ENCODE measurements around the gene SKOR1.

The SKOR1 gene

DNA sequence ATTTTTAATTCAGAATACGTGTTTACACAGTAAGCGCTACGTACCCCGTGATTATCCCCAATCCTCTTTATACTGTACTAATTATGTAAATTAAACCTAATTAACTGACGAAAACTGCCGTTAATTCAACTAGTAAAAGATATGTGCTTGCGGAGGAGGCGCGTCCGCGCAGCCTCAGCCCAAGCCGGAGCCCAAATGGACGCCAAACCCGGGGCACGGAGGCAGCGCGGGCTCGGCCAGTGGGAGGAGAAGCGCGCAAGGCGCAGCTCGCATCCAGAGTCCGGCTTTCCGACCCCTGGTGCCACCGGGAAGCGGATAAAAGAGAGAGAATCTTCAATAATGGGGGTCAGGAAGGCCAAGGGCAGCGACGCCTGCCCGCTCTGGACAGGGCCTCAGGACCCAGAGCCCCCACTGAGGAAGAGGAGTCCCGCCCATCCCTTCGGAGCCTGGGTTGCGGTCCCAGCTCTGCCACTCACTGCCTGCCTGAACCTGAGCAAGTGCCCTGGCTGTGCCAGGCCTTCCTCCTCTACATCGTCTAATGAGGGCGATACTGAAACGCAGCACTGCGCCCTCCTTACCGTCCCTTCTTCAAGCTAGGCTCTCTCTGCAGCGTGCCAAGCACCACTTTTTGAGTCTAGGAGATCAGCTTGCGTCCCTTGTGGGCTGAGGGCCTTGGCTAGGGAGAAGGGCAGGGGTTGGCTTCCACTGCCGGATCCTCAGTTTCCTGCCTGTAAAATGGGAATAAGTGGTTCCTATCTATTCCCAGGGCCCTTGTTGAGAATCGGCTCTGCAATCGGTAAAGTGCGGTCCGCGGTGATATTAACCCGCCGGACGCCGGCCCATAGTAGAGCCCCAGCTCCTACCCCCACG is 5.0 kb upstream of the SKOR1 start:
- DNase-seq (ENCODE audit: low spot score) = no peak

DNA sequence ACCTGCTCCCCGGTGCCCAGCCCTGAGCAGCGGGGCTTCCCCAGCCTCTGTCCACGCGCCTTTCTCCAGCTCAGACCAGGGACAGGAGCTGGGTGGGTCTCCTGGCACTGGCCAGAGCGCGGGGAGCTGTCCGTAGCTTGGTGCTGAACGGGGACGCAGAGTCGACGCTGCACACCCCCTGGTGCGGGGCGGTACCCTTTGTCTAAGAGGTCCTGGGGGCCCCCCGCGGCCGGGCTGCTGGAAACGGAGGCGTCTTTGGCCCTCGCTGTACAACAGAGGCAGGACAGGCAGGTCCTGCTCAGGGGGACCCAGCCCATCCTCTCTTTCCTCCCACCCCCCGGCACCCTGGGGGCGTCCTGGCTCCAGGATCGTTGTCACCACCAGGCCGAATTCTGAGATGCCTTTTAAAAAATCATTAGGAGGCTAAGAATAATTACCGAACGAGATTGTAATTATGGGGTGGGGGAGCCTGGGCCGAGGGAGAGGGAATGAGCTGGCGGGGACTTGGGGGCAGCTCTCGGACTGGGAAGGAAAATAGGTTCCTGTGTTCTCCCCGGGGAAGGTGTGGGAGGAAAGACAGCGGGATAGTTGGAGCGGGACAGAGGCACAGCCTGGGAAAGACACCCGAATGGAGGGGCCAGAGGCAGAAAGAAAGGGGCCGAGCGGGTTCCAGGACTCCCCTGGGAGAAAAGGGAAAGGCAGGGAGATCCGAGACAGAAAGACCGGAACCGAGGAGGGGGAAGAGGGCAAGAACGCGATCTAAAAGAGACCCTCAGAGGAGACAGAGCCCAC is 4.1 kb upstream of the SKOR1 start:
- no peak for DNase-seq (ENCODE audit: low spot score)

DNA sequence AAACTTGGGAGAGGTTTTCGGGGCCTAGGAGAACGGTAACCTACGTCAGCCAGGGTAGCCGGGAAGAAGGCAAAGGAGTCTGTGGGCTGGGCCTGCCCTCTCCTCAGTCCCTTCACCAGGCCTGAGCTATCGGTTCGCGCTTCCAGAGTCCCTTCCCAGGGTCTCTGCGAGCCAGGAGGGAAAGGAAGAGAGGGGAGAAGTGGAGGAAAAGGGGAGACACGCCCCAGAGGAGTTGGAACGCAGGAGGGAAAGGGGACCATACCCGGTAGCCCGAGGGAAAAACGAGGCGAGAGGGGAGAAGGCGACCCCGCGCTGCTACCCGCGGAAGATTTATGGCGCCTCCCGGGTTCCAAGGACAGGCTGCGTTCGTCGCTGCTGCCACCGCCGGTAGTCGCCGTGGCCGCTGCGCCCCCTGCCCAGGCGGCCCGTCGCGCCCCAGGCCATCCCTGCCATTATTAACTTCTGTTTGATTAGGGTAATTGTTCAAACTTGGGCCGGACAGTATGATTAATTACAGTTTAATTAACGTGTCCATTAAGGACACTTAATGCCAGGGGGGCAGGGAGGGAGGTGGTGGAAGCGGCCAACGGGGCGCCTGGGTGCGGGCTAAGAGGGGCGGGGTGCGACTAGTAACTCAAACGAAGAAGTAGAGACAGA is 3.4 kb upstream of the SKOR1 start:
- no peak for DNase-seq (ENCODE audit: low spot score)

DNA sequence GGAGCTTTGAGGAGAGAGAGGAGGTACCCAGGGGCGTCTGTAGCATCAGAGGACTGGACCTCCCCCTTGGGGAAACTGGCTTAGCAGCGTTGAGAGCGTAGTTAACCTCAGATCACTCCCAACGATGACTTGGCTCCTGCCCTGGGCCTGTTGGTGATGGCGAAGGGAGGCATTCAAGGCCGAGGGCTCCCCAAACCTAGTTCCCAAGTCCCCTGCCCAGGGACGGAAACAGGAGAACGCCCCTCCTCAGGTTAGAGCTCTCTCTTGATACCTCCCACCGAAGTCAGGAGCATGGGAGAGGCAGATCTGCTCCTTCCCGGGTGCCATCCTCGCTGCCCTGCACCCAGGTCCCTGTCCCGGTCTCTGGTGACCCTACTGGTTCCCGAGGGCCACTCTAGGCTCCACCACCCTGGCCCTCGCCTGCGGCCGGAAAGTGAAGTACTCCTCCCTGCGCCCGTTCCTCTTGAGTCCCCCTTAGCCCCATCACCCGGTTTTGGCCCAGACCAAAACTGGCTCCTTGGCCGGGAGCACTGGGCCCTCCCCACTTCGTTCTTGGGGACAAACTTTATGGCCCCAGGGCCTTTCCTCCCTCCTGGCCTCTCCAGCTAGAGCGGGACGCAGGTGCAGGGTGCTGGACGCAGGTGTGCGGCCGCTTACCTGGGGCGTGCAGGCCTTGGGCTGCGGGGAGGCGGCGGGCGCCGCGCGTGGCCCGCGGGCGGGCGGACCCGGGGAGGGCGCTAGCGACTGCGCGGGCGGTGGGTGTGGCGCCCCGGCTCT is 2.6 kb upstream of the SKOR1 start:
- DNase-seq (ENCODE audit: low spot score) = no peak

DNA sequence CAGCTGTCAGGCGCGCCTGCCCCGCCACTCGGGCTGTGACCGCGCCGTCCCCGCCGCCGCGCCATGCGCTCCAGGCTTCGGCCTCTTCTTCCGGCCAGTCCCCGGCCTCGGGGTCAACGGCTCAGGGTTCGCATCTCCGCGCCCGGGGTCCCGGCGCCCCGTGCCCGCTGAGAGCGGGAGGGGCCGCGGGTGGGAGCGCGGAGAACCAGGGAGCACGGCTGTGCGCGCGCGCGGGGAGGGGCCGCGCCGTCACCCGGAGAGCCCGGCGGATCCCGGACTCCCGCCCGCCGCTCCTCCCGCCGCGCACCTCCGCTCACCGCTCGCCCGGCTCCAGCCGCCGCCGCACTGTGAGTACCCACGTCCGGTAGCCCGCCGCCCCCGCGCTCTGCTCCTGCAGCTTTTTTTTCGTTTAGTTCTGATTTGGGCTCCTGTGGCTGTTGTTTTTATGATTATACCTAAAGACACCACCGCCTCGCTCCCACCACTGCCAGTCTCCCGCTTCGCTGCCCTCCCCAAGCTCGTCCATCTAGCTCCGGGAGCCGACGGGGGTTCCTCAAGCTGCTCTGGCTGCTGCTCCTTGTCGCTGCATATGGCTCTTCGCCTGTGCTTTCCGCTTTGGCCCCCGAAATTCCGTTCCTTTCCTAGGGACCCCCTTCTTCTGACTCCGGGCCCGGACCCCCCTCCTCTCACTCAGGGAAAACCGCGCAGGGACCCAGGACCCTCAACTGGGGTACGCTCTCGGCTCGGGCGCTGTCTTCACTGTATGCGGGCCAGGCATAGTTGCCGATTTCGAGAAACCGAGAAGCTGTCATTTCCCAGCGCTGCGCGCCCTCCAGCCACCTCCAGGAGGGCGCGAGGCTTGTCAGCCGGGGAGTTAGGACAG is 1.8 kb upstream of the SKOR1 start:
- peak; percentile 46 for DNase-seq (ENCODE audit: low spot score)

DNA sequence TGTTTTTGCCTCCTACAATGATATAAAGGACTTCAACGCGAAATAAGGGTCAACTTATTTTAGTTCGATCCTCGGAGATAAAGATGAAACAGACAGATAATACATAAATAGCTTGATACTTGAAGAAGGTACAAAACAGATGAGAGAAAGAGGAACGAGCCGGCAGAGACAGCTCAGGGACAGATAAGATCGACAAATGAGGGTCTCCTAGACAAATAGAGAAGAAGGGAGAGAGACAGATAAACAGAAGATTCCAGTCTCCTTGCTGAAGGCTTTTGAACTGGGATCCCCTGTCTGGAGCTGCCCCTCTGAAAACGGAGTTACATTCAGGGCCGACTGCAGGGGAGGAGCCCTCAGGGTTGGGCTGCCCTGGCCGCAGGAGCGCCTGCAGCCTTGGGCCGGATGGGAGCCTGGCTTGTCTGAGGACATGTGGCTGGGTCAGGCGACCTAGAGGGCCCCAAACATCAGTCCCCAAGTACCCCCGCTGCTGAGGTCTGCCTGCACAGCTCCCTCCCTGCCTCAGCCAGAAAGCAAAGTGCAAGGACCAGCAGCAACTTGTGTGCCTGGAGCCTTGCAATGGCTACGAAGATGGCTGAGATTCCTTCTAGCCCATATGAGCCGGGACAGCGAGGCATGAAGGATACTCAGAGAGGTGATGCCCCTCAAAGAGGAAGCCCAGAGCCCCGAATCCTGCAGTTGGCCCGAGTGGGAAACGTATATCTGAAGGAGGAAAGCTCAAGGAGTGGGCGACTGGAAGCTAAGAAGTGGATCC is 926 bp upstream of the SKOR1 start:
- DNase-seq (ENCODE audit: low spot score) = no peak

DNA sequence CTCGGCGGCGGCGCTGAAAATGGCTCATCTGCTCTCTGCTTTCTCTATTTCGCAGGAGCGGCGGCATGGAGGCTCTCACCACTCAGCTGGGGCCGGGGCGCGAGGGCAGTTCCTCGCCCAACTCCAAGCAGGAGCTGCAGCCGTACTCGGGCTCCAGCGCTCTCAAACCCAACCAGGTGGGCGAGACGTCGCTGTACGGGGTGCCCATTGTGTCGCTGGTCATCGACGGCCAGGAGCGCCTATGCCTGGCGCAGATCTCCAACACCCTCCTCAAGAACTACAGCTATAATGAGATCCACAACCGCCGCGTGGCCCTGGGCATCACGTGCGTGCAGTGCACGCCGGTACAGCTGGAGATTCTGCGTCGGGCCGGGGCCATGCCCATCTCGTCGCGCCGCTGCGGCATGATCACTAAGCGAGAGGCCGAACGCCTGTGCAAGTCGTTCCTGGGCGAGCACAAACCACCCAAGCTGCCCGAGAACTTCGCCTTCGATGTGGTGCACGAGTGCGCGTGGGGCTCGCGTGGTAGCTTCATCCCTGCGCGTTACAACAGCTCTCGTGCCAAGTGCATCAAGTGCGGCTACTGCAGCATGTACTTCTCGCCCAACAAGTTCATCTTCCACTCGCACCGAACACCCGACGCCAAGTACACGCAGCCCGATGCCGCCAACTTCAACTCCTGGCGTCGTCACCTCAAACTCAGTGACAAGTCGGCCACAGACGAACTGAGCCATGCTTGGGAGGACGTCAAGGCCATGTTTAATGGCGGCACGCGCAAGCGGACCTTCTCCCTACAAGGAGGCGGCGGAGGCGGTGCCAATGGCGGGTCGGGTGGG is 790 bp downstream of the SKOR1 start:
- DNase-seq (ENCODE audit: low spot score) = no peak

DNA sequence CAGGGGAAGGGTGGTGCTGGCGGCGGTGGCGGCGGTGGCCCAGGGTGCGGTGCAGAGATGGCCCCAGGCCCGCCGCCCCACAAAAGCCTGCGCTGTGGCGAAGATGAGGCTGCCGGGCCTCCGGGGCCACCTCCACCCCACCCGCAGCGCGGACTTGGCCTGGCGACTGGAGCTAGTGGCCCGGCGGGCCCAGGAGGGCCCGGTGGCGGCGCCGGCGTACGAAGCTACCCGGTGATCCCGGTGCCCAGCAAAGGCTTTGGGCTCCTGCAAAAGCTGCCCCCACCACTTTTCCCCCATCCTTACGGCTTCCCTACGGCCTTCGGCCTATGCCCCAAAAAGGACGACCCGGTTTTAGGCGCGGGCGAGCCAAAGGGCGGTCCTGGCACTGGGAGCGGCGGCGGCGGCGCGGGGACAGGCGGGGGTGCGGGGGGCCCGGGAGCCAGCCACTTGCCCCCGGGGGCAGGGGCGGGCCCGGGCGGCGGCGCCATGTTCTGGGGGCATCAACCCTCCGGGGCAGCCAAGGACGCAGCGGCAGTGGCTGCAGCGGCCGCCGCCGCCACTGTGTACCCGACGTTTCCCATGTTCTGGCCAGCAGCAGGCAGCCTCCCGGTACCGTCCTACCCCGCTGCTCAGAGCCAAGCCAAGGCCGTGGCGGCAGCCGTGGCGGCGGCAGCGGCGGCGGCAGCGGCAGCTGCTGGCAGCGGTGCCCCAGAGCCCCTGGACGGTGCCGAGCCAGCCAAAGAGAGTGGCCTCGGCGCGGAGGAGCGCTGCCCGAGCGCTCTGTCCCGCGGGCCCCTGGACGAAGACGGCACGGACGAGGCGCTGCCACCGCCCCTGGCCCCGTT is 1.6 kb downstream of the SKOR1 start:
- DNase-seq (ENCODE audit: low spot score) = no peak

DNA sequence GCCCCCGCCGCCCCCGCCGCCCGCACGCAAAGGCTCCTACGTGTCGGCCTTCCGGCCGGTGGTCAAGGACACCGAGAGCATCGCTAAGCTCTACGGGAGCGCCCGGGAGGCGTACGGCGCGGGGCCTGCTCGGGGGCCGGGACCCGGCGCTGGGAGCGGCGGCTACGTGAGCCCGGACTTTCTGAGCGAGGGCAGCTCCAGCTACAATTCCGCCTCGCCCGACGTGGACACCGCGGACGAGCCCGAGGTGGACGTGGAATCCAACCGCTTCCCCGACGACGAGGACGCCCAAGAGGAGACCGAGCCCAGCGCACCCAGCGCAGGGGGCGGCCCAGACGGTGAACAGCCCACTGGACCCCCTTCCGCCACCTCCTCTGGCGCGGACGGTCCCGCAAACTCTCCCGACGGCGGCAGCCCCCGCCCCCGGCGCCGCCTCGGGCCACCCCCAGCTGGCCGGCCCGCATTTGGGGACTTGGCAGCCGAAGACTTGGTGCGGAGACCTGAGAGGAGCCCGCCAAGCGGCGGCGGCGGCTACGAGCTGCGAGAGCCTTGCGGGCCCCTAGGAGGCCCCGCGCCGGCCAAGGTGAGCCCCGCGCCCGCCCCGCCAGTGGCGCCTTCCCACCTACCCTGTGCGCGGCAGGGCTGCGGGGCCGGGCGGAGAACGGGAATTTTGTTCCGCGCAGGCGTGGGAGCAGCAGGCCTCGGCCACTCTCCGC is 2.4 kb downstream of the SKOR1 start:
- DNase-seq (ENCODE audit: low spot score) = no peak

DNA sequence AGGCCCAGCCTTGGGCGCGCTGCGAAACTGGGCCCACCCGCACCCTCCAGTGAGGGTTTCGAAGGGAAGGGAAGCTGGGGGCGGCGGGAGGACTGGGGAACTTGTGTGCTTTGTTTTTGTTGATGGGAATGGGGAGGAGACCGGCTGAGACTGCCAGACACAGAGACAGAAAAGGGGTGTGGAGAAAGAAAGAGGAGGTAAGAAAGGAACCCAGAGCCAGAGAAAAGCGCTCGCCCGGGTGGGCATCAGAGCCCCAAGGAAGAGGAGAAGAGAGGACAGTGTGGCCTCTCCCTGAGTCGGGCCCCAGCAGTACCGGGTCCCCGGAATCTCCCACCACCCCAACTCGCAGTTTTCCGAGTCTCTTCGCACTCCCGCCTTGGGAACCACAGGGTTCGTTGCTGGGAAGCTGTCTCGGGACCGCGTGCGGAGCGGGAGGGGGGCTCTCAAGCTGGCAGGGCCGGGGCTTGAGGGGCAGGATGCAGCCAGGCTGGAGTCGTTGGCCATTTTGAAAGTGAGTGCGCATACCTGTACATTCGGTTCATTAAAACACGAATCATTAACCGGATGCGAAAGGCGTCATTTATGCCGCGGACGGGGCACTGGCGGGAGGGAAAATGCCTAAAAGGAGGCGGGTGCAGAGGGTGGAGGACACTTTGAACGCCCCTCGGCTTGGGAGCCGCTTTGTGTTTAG is 3.1 kb downstream of the SKOR1 start:
- DNase-seq (ENCODE audit: low spot score) = no peak

DNA sequence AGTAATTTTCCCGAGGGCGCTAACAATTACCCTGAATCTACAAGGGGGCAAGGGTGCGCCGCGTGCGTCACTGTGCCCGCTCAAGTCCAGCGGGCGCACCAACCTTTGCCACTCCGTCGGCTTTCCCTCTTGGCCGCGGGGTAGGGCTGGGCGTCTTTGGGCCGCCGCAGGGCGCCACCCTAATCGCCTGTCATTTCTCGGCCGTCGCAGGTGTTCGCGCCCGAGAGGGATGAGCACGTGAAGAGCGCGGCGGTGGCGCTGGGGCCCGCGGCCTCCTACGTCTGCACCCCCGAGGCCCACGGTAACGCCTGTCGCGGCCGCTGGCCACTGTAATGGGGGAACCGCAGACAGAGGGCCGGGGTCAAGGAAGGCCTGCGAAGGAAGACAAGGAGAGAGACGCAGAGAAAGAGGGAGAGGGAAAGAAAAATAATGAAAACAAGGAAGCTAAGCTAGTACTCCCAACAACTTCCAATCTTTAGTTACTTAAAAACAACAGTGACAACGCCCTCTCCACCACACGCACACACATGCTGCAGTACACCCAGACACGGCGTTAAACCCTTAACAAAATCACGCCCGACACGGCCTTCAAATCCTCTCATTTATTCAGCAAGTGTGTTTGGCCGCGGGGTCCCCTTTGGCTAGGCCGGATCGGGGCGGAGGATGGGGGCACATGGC is 3.8 kb downstream of the SKOR1 start:
- DNase-seq (ENCODE audit: low spot score) = no peak

DNA sequence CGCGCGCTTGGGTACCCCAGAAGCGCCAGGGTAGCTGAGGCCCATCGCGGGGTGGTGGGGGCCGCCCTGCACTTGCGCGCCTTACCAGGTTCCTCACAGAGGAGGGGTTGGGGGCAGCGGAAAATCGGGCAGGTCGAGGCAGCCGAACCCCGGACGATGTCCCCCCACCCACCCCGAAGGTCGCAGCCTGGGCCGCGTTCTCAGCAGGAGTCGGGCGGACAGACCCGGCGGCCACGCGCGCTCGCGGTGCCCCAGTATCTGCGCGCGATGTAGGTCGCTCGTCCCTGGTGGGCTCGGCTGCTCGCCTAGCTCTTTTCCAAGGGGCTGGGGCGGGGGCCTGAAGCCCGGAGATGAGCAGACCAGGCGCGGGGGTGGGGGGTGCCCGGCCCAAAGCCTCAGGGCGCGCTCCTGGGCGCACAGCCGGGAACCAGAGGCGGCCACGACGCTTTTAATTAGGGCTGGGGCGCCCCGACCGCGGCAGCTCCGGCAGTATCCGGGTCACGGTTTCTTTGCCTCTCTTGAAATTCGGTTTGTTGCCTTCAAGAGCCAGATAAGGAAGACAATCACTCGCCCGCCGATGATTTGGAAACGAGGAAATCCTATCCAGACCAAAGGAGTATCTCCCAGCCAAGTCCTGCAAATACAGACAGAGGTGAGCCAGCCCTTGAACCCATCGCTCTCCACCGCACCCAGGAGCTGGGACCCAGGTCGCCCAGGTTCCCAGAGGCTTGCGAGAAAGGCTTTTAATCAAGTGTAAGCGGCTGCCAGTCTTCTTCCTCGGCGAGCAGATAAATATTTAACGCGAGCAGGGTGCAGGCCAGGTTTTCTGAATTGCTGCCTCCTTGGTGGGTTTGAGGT is 4.6 kb downstream of the SKOR1 start:
- no peak for DNase-seq (ENCODE audit: low spot score)

DNA sequence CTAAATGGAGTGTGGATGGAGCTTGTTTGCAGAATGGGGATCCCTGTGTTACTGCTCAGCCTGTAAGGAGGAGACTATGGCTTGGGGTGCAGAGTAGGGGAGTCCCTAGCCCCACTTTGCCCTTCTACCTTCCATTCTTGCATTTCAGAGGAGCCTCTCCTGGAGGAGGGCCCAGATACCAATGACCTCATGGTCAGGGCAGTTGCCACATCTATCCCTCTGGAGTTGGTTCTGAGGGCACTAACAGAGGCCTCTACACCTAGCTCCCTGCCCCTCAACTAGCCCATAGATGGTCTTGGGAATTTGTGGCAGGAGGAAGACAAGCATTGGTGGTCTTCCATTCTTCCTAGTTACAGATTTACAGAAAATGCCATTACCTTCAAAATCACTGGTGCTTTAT is 6.1 kb downstream of the SKOR1 start:
- DNase-seq (ENCODE audit: low spot score) = no peak

DNA sequence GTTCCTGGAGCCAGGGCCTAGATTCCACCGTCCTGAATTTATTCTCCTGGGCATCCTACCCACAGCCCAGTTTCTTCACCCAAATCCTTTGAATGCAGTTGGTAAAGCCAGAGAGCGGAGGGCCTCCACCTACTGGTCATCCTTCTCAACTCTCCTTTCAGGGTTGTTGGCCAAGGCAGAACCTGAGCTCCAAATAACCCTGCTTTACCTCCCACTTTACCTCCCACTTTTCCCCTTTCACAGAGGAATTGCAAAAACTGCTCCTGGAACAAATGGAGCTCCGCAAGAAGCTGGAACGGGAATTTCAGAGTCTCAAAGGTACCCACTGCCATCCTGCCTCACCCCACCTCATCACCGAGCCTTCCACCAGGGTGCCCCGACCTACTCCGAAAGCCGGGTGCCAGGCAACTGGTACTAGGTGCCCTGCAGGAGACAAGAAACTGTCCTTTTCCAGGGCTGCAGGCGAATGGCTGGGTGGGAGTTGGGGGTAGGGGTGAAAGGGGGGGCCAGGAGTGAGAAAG is 6.8 kb downstream of the SKOR1 start:
- DNase-seq (ENCODE audit: low spot score) = peak; percentile 53
